HG02759 (cell line): Measurements from ENCODE around the gene ACVR1B.

Source experiments
- ATAC-seq: cut with Tn5 transposase; IDR thresholded peaks from one replicate; pipeline ENCODE4 v1.9.1; 2021; ENCODE audit warnings: mild to moderate bottlenecking, moderate library complexity; ENCODE audit not compliant: unreplicated experiment

The ACVR1B gene

DNA sequence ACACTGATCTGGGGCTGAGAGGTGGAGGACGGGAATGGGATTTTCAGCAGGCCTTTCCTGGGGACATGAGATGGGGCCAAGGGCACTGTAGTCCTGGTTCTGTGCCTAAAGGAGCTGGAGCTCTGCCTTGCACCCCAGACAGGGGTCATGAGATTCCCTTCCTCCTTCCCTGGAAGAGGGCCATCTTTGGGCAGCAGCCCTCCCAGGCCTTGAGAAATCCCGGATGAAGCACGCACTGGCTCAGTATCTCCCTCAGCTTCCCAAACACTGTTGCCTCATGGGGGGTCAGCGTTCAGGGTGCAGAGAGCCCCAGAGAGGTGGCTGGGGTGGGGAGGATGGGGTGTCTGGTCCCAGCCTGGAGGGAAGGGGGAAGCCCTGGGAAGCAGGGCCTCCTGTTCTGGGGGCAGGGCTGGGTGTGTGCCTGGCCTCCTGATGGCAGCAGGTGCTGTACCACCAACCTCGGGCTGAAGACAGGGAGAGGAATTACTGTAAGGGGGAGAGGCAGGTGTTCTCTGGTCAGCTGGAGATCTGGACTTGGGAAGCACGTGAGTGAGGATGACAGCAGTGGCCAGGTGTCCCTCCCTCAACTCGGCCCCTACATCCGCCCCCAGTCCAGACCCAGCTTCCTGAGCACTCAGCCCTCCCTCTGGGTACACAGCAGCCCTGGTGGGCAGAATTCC is 91.3 kb downstream of the ACVR1B start:
- ATAC-seq = no peak

DNA sequence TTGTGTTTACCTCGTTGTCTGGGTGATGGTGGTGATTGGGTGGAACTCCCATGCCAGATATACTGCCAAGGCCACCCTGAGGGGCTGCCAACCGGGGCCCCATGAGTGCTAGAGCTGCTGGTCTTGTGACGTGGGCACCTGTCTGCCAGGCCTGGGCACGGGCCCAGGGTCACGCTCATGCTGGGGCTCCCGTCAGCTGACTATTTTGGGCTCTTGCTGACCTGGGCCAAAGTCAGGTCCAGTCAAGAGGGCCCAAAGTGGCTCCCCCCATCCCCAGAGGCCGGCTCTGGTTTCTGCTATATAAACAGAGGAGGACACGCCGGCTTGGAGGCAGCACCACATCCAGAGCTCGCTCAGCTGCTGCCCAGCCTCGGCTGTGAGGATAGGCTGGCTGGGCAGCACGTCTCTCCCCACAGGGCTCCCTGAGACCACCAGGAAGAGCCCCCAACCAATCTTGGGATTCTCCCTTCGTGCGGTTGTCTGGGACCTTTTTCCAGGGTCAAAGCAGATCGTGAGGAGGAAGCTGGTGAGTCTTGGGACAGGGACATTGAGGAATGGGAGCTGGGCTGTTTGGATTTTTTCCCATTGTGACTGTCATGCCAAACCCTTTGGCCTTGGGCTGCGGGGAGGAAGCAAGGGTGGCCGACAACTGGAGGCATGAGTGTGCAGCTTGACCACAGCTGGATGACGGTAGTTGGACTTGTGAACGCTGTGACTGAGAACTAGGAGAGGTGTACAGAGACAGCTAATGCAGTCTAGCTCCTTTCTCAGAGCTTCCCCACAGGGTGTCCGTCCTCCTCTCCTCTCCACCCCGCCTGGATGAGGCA is 92.1 kb downstream of the ACVR1B start:
- no peak for ATAC-seq

DNA sequence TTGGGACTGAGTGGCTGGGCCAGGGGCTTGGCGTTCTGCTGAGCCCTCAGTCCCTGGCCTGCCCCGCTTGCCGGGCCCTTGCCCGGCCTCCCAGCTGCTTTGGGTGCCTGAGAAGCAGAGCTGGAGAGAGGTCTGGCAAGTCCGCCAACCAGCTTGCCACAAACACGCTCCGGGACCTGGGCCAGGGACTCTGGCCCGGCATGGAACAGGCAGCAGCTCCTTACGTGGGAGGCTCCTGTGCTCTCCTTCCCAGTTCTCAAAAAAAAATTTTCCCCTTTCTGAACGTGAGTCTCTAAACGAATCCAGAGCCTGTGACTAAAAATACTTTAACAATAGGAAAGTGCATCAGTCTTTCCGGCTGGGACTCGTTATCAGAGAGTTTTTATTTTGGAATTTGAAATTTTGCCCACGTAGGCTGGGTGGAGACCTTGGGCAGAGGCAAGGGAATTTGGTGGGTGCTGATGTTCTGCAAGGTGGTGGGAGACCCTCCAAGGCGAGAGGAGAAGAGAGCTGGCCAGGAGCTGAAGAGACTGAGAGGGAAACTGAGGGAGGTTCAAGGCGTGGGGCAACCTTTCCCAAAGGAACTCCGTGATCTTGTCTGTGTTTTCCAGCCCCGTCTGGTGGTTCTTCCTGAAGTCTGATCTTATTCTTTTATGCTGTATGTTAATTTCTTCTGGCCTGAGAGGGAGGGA is 92.9 kb downstream of the ACVR1B start:
- no peak for ATAC-seq

GRCh38 chr12:52045794-52046199 is 94.3 kb downstream of the ACVR1B start:
- ATAC-seq = no peak
